Measurements from ENCODE around the gene PRG2.
"Not testable (repeated sequence)": the region's sequence is repeated elsewhere in the genome, so short reads cannot be mapped to it uniquely, and the experiment has no call there.

Gene PRG2

DNA sequence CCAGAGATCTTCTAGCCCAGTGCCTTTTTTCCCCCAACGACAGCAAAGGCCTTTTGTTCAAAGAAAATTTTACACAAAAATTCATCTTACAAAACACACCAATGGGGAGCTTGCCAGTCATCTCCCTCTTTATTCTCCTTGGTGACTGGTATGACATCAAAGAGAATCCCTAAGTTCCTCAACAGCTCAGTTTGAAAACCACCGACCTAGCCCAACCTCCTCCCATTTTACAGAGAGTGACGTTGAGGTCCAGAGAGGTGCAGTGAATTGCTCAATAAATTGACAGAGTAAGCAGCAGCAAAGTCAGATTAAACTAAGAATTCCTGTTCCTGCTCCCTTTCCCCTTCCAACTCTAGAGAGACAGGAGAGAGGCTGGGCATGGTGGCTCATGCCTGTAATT, 28.7 kb upstream of the PRG2 start:
- DNase-seq: no peak

DNA sequence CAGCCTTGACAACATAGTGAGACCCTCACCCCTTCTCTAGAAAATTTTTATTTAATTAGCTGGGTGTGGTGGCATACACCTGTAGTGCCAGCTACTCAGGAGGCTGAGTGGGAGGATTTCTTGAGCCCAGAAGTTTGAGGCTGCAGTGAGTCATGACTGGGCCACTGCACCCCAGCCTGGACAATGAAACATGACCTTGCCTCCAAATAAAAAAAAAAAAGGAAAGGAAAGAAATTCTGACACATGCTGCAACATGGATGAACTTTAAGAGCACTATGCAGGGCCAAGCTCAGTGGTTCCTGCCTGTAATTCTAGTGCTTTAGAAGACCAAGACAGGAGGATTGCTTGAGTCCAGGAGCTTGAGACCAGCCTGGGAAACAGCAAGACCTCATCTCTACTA, 27.7 kb upstream of the PRG2 start:
- DNase-seq: no peak

DNA sequence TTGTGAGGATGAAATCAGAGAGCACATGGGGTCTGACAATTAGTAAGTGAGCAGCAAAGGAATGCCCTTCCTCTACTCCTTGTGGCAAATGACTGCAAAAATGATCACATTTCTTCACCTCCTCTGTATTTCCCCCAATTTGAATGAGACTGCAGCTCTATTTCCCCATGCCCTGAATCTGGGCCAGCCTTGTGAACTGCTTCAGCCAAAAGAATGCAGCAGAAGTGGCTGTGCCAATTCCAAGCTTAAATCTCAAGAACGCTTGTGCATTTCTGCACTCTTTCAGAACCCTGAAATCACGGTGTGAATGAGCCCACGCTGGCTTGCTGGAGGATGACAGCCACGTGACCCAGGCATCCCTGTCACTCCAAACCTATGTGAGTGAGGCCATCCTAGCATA, 26.6 kb upstream of the PRG2 start:
- no peak for DNase-seq

DNA sequence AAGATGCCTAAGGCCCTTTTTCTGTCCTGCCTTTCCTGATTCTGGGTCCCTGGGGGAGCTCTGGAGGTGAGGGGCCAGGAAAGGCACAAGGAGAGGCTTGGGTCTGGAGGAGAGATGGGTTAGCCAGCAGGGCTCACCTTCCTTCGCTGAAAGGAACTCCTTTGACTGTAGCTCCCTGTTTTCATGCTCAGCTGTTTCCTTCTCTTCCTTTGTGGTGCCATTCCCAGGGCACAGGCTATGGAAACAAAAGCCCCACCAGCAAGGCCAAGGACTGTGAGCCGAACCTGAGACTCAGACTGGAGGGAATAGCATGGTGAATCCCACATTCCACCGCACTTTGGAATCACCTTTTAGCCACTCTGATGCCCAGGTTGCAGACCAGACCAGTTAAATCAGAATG, 26.0 kb upstream of the PRG2 start:
- DNase-seq: no peak

GRCh38 chr11:57414612-57415212, 24.3 kb upstream of the PRG2 start:
- DNase-seq: no peak

DNA sequence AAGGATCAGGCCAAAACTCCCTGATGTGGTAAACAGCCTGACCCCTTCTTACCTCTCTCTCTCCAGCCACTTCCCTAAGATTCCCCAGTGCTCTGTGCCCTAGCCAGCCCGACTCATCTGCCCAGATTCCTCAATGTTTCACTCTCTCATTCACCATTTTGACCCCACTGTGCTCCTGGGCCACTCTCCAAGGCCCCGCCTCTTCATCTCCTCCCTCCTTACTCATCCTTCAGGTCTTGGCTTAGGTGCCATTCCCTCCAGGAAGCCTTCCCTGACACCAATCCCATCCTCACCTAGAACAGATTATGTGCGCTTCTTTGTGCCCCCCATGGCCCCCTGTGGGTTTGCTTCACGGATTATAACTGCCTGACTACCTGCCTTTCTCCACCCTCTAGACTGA, 23.2 kb upstream of the PRG2 start:
- no peak for DNase-seq

DNA sequence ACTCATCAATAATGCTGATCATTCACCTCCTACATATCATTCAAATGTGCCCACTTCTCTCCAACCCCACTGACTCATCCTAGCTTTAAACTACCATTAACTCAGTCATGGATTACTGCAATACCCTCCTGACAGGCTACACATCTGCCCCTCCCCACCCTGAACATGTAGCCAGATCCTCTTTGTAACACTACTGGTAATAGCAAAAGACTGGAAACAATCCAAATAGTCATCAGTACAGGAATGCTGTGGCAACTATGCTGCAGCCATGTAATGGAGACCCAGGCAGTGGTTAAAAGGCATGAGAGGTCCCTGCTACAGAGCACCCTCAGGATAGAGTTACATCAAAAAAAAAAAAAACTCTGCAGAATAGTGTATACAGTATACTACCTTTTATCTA, 19.8 kb upstream of the PRG2 start:
- no peak for DNase-seq

DNA sequence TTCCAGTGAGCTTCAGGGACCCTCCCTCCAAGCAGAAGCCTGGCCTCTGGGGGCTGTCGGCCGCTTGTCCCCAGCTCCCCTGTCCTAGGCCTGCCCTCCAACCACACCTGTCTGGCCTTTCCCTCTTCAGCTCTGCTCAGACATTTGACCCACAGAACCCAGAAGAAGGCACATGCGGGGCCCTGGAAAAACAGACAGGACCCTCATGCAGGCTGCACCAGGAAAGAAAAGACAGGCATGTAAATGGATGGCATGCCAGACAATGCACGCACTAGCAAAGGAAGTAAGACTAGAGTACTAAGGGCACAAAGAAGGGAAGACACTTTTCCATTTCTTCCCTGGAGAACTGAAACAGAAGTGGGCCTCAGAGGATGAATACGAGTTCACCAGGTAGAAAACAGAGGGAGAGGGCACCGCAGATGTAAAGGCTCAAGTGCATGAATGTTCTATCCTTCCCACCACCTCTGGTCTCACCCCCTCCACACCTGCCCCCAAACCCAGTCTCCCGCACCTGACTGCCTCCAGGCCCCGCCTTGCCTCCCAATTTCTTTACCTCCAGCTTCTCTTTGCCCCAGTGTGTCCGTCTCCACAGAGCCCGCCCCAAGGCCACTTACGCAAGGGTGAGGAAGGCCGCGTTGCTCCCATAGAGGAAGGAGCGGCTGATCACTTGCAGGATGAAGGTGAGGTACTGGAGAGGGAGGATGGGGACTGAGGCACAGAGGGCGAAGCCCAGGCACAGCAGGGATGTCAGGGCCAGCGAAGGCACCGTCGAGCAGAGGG, 19.1 kb upstream of the PRG2 start:
- DNase-seq: no peak

- no peak for DNase-seq
These were observed 18.3 kb upstream of the PRG2 start for GRCh38 chr11:57408771-57409170.

DNA sequence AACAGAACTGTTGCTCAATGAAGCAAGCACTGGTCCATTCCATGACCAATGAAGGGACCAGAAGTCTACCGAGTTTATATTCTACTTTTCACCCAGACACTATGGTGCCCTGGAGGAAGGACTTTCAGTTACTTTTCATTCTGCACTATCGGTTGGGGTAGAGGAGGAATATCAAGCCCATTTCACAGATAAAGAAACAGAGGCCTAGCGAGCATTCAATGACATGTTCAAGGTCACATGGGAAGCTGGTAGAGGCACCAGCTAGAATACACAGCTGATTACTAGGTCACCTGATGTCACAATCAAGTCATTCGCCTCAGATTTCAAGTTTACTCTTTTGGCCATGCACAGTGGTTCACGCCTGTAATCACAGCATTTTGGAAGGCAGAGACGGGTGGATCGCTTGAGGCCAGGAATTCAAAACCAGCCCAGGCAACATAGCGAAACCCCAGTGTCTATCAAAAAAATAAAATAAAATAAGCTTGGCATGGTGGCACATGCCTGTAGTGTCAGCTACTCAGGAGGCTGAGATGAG, 17.6 kb upstream of the PRG2 start:
- DNase-seq: no peak

GRCh38 chr11:57407010-57407920, 16.8 kb upstream of the PRG2 start:
- no peak for DNase-seq

GRCh38 chr11:57406337-57406904, 16.0 kb upstream of the PRG2 start:
- no peak for DNase-seq

DNA sequence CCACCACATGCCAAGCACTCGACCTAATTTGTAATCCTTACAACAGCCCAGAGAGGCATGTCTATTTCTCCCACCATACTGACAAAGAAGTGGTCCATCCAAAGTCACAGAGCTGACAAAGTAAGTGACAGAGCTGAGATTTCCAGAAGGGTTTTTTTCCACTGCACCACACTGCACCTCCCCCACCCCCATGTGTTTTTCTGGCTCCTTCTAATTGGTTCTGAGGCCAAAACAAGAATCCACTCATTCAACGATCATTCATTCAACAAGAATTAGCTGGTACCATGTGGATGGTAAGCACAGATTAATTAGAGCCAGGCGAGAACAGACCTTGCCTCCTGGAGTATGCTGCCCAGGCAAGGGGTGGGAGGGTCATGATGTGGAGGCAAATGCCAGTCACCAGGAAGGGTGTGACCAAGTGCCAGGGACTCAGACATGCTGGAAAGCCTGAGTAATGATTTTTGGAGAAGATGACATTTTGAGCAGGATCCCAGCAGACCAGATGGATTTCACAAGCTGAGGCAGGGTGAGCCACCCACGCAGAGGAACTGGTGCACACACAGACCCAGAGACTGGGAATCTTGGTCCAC, 14.9 kb upstream of the PRG2 start:
- DNase-seq: no peak

DNA sequence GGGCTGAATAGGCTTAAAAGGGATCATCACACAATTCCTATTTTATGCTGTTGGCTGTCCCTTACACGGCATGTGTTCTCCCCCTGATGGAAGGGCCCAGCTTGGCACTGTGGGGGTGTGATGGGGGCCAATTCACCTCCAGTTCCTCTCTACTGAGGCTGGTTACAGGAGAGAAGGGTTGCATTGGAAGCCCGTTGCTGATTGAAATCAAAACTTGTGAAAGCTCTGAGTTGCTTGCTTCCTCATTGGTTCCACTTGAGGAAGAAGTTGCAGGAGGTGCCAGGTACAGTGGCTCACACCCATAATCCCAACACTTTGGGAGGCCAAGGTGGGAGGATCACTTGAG, 13.3 kb upstream of the PRG2 start:
- no peak for DNase-seq

DNA sequence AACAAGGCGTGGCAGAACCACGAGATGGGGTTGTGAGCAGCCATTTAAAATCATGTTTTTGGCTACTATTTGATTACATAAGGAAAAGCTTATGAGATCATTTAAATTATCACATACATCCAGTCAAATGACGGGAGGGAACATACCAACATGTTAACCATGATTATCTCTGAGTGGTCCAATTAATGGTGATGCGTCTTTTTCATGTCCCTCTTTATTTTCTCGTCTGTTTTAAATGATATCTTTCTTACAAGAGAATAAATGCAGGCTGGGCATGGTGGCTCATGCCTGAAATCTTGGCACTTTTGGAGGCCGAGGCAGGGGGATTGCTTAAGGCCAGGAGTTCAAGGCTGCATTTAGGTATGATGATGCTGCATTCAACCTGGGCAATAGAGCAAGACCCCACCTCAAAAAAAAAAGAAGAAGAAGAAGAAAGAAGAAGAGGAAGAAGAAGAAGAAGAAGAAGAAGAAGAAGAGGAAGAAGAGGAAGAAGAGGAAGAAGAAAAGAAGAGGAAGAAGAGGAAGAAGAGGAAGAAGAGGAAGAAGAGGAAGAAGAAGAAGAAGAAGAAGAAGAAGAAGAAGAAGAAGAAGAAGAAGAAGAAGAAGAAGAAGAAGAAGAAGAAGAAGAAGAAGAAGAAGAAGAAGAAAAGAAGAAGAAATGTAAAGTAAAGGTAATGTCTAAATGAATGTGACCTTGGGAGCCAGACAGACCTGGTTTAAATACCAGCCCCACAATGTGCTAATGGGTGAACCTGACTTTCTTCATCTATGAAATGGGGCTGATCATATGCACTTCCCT, 12.8 kb upstream of the PRG2 start:
- not testable (repeated sequence) for DNase-seq

GRCh38 chr11:57402188-57403002, 11.9 kb upstream of the PRG2 start:
- no peak for DNase-seq

DNA sequence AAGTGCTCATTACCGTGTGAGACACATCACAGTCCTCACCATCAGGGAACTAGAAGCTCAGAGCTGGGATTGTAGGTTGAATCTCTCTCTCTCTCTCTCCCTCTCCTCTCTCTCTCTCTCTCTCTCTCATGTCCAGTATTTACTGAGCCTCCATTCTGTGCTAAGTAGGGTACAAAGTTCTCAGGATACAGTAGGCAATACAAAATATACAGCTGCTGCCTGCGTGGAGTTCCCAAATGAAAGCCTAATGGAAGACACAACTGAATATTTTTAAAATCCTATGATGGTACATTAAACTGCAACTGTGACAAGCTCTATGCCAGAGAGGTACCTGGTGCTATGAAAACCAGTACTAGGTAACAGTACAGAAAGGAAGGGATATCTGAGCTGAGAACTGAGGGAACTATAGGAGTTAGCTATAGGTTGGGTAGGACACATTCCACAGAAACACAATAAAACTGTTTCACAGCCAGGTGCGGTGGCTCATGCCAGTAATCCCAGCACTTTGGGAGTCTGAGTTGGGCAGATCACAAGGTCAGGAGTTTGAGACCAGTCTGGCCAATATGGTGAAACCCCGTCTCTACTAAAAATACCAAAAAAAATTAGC, 9.6 kb upstream of the PRG2 start:
- no peak for DNase-seq

- DNase-seq: no peak
These were observed 8.8 kb upstream of the PRG2 start for GRCh38 chr11:57399221-57399620.

DNA sequence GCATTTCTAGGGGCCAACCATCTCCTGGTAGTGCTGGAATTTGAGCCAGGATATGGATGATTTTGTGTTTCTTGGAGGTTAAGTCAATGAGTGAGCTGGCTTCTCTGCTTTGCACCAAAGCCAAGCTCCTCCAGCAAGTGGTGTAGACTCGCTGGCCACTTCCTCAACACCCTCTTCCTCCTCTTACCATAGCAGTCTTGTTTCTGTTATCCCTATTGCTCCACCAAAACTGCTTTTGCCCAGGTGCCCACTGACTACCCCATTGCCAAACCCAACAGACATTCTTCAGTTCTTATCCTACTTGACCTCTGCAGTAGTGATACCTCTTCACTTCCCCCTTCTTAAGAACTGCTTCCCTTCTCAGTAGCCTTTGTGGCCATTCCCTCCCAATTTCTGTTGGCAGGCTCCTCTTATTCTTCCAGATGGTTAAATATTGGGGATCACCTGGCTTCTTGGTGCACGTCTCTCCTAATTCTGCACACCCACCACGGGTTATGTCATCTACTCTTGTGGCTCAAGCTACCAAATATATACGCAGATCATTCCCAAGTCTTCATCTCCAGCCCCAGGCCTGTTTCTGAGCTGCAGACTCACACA, 7.0 kb upstream of the PRG2 start:
- no peak for DNase-seq

DNA sequence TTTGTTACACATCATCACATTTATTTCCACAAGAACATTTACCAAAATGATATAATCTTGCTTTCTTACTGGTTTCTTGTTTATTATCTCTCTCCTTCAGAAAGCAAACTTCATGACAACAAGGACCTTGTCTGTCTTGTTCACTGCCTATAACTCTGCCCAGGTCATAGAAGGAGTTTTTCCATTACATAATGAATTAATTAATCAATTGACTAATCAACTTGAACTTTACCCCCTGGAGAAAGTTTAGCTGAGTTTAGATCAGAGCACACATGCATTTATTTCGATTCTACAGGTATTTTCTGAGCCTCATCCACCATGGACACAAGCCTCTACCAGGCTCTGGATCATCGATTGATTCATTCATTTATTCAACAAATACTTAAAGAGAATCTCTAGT, 6.3 kb upstream of the PRG2 start:
- no peak for DNase-seq

Data from effector CD4-positive, alpha-beta T cell (primary cell).